H9 (cell line): ENCODE data around the gene ITCH. TPM values are rescaled to one million over a fixed set of nuclear protein-coding genes. Genes with fewer than 3 reads are reported as not detected.

ENCODE experiments used
- DNase-seq: peaks from one replicate; pipeline ENCODE4 v3.0.0-alpha.2; 2017
- H2AFZ ChIP-seq: one replicate; pipeline ENCODE4 v1.6.1; 2013; ENCODE audit warnings: mild to moderate bottlenecking, low read length, control low read depth, moderate library complexity
- H2AK5ac ChIP-seq: 2 replicates; pipeline ENCODE4 v1.6.1; 2013; ENCODE audit warnings: low read length, control low read depth, mixed read lengths; ENCODE audit not compliant: insufficient read length
- H2BK120ac ChIP-seq: one replicate; pipeline ENCODE4 v1.6.1; 2013; ENCODE audit warnings: low read depth, mild to moderate bottlenecking, low read length, control low read depth, inconsistent platforms; ENCODE audit not compliant: poor library complexity, severe bottlenecking
- H2BK12ac ChIP-seq: 2 replicates; pipeline ENCODE4 v1.6.1; 2013; ENCODE audit warnings: low read length, control low read depth, mixed read lengths, low read depth; ENCODE audit not compliant: insufficient read length
- H2BK15ac ChIP-seq: 2 replicates; pipeline ENCODE4 v1.6.1; 2013; ENCODE audit warnings: low read depth, low read length, control low read depth
- H2BK20ac ChIP-seq: one replicate; pipeline ENCODE4 v1.6.1; 2013; ENCODE audit warnings: low read depth, mild to moderate bottlenecking, low read length, control low read depth, inconsistent platforms; ENCODE audit not compliant: poor library complexity, severe bottlenecking
- H2BK5ac ChIP-seq: 2 replicates; pipeline ENCODE4 v1.6.1; 2013; ENCODE audit warnings: low read length, control low read depth, mixed read lengths; ENCODE audit not compliant: insufficient read length
- H3K14ac ChIP-seq: 2 replicates; pipeline ENCODE4 v1.6.1; 2013; ENCODE audit warnings: low read length, control low read depth; ENCODE audit not compliant: insufficient read depth
- H3K18ac ChIP-seq: 2 replicates; pipeline ENCODE4 v1.6.1; 2013; ENCODE audit warnings: low read depth, mild to moderate bottlenecking, mixed read lengths, low read length, control low read depth; ENCODE audit not compliant: insufficient read length
- H3K23ac ChIP-seq: 2 replicates; pipeline ENCODE4 v1.6.1; 2013; ENCODE audit warnings: low read length, control low read depth, mixed read lengths, low read depth; ENCODE audit not compliant: insufficient read length
- H3K23me2 ChIP-seq: 2 replicates; pipeline ENCODE4 v1.6.1; 2013; ENCODE audit warnings: low read depth, mild to moderate bottlenecking, mixed read lengths, low read length, control low read depth; ENCODE audit not compliant: insufficient read length, poor library complexity, severe bottlenecking
- H3K27ac ChIP-seq: 2 replicates; pipeline ENCODE4 v1.5.1; 2013; ENCODE audit warnings: low read length, control low read depth, mixed read lengths, low read depth; ENCODE audit not compliant: insufficient read length
- H3K27me3 ChIP-seq: 2 replicates; pipeline ENCODE4 v1.6.1; 2013; ENCODE audit warnings: low read length, control low read depth, inconsistent platforms; ENCODE audit not compliant: insufficient read depth
- H3K4ac ChIP-seq: 2 replicates; pipeline ENCODE4 v1.6.1; 2013; ENCODE audit warnings: low read depth, mild to moderate bottlenecking, control low read depth, inconsistent platforms, low read length, moderate library complexity
- H3K4me1 ChIP-seq: 2 replicates; pipeline ENCODE4 v1.6.1; 2013; ENCODE audit warnings: low read length, control low read depth, inconsistent platforms; ENCODE audit not compliant: insufficient read depth
- H3K4me2 ChIP-seq: 2 replicates; pipeline ENCODE4 v1.6.1; 2013; ENCODE audit warnings: low read length, control low read depth, mixed read lengths; ENCODE audit not compliant: insufficient read length, insufficient read depth
- H3K56ac ChIP-seq: 2 replicates; pipeline ENCODE4 v1.6.1; 2013; ENCODE audit warnings: low read depth, mild to moderate bottlenecking, mixed read lengths, low read length, control low read depth; ENCODE audit not compliant: insufficient read length
- H3K79me1 ChIP-seq: 2 replicates; pipeline ENCODE4 v1.6.1; 2013; ENCODE audit warnings: low read depth, mild to moderate bottlenecking, moderate library complexity, low read length, control low read depth, inconsistent platforms; ENCODE audit not compliant: insufficient read depth, poor library complexity, severe bottlenecking
- H3K79me2 ChIP-seq: 2 replicates; pipeline ENCODE4 v1.6.1; 2013; ENCODE audit warnings: low read length, control low read depth, inconsistent platforms; ENCODE audit not compliant: insufficient read depth
- H3K9ac ChIP-seq: 2 replicates; pipeline ENCODE4 v1.6.1; 2013; ENCODE audit warnings: low read length, control low read depth, mixed read lengths; ENCODE audit not compliant: insufficient read length; ENCODE audit errors: extremely low read depth
- H3K9me3 ChIP-seq: one replicate; pipeline ENCODE4 v1.6.1; 2013; ENCODE audit warnings: low read depth, low read length, inconsistent platforms; ENCODE audit not compliant: control insufficient read depth
- H3T11ph ChIP-seq: one replicate; pipeline ENCODE4 v1.6.1; 2013; ENCODE audit warnings: mild to moderate bottlenecking, low read length, control low read depth, inconsistent platforms
- H4K20me1 ChIP-seq: one replicate; pipeline ENCODE4 v1.6.1; 2013; ENCODE audit not compliant: control insufficient read depth, insufficient read length, insufficient read depth
- H4K5ac ChIP-seq: 2 replicates; pipeline ENCODE4 v1.6.1; 2013; ENCODE audit warnings: low read depth, mild to moderate bottlenecking, mixed read lengths, low read length, control low read depth; ENCODE audit not compliant: insufficient read length
- H4K8ac ChIP-seq: replicated peaks from 2 replicates; pipeline ENCODE4 v1.6.1; 2013; ENCODE audit warnings: low read length, control low read depth, mixed read lengths, low read depth; ENCODE audit not compliant: insufficient read length
- H4K91ac ChIP-seq: 2 replicates; pipeline ENCODE4 v1.6.1; 2013; ENCODE audit warnings: low read depth, mild to moderate bottlenecking, moderate library complexity, mixed read lengths, low read length, control low read depth; ENCODE audit not compliant: insufficient read length
- H3K27ac Mint-ChIP-seq, 3 experiments: 2 replicates in 2 of 3; 3 replicates in 1 of 3; pipeline ENCODE4 v1.8.0; 2020 to 2021; ENCODE audit warnings: mixed read lengths in 3 of 3, mild to moderate bottlenecking in 1 of 3, moderate library complexity in 1 of 3
- H3K27me3 Mint-ChIP-seq: 2 replicates; pipeline ENCODE4 v1.8.0; 2021; ENCODE audit warnings: low read depth, mild to moderate bottlenecking, moderate library complexity, mixed read lengths
- H3K36me3 Mint-ChIP-seq, 3 experiments: 2 replicates in 2 of 3; 3 replicates in 1 of 3; pipeline ENCODE4 v1.8.0; 2020 to 2021; ENCODE audit warnings: low read depth in 3 of 3, mixed read lengths in 3 of 3; ENCODE audit not compliant: insufficient read depth in 1 of 3
- H3K4me1 Mint-ChIP-seq, 2 experiments: 2 replicates each; pipeline ENCODE4 v1.8.0; 2020; ENCODE audit warnings: mixed read lengths in 2 of 2
- H3K4me3 Mint-ChIP-seq, 2 experiments: 2 replicates in 1 of 2; 3 replicates in 1 of 2; pipeline ENCODE4 v1.8.0; 2020 to 2021; ENCODE audit warnings: mild to moderate bottlenecking in 2 of 2, mixed read lengths in 2 of 2, moderate library complexity in 1 of 2
- H3K9me3 Mint-ChIP-seq, 2 experiments: 2 replicates in 1 of 2; 3 replicates in 1 of 2; pipeline ENCODE4 v1.8.0; 2020; ENCODE audit warnings: mild to moderate bottlenecking in 2 of 2, mixed read lengths in 2 of 2, moderate library complexity in 1 of 2
- WGBS: extraction: QIAGEN DNeasy Blood & Tissue Kit; methylation state at CpG from one replicate; pipeline ENCODE4 v1.1.7; 2013; ENCODE audit warnings: missing lambda C conversion rate, low lambda C conversion rate, mixed read lengths; ENCODE audit not compliant: insufficient read length; ENCODE audit errors: extremely low coverage; 5-methylcytosine and 5-hydroxymethylcytosine counted together
- total RNA-seq: library from RNA; stranded (reverse); gene quantifications from 2 replicates; pipeline ENCODE4 v1.2.1, GENCODE V29; 2021
- TF ChIP-seq, protein P1 (sequence below): fragments of 200-600 bp; sonication (generic); conservative IDR thresholded peaks from 3 replicates; pipeline ENCODE4 v1.8.0; 2021; ENCODE audit warnings: antibody characterized with exemption, mild to moderate bottlenecking

ITCH gene
- total RNA-seq, 1 experiment from 2014 or later: 55.9 TPM

DNA sequence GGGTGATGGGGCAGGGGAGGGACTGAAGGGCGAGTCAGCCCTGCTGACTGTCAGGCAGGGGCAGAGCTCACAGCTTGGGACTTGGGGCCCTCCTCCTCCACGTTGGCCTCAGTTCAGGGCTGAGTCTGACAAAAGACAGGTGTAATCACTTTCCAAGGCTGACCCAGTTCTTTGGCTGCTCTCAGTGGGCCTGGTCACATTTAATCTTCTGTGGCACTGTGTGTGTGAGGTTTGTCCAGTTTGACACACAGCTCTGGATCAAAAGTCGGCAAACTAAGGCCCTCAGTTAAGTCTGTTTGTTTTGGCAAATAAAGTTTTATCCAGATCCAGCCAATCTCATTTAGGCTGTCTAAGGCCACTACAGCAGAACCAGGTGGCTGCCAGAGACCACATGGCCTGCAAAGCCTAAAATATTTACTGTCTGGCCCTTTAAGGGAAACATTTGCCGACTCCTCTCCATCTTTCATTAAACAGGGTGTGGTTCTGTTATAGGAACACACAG lies 190.3 kb downstream of the ITCH start:
- H3K27me3 Mint-ChIP-seq: peaks cover 5% of the 10 kb centered on the region
- no peak overlapping the region for H2BK12ac ChIP-seq
- no CpG with 5 or more reads among the region's 4 CpGs for WGBS

More for the DNA sequence above, 190.3 kb downstream of the ITCH start:
- no peak overlapping the region for H3K9ac ChIP-seq
- H4K91ac ChIP-seq: no peak overlapping the region
- H4K8ac ChIP-seq: no peak overlapping the region
- H3K18ac ChIP-seq: no peak overlapping the region
- no peaks in the 10 kb centered on the region for H4K20me1 ChIP-seq
- H3K4me3 Mint-ChIP-seq: no peak overlapping the region
- no peaks in the 10 kb centered on the region for H3K79me1 ChIP-seq
- DNase-seq: no peak
- no peak overlapping the region for H3T11ph ChIP-seq
- H2BK20ac ChIP-seq: no peak overlapping the region
- no peaks in the 10 kb centered on the region for H3K79me2 ChIP-seq
- no peak overlapping the region for H3K27ac ChIP-seq
- H3K14ac ChIP-seq: no peak overlapping the region
- H4K5ac ChIP-seq: no peak overlapping the region
- H2BK15ac ChIP-seq: no peak overlapping the region
- peaks cover 14 to 15% of the 10 kb centered on the region in 2 experiments for H3K4me1 Mint-ChIP-seq
- no peak overlapping the region for H2AFZ ChIP-seq
- H3K4me1 ChIP-seq: peaks cover 2% of the 10 kb centered on the region; the same call in 1 of the 2 replicates
- H3K9me3 ChIP-seq: no peaks in the 10 kb centered on the region
- TF ChIP-seq, protein P1, sequence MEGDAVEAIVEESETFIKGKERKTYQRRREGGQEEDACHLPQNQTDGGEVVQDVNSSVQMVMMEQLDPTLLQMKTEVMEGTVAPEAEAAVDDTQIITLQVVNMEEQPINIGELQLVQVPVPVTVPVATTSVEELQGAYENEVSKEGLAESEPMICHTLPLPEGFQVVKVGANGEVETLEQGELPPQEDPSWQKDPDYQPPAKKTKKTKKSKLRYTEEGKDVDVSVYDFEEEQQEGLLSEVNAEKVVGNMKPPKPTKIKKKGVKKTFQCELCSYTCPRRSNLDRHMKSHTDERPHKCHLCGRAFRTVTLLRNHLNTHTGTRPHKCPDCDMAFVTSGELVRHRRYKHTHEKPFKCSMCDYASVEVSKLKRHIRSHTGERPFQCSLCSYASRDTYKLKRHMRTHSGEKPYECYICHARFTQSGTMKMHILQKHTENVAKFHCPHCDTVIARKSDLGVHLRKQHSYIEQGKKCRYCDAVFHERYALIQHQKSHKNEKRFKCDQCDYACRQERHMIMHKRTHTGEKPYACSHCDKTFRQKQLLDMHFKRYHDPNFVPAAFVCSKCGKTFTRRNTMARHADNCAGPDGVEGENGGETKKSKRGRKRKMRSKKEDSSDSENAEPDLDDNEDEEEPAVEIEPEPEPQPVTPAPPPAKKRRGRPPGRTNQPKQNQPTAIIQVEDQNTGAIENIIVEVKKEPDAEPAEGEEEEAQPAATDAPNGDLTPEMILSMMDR: no peak
- no peak overlapping the region for H3K4me2 ChIP-seq
- no peaks in the 10 kb centered on the region; a peak in 1 of 7 replicates for H3K36me3 Mint-ChIP-seq
- no peak overlapping the region for H3K56ac ChIP-seq
- no peak overlapping the region for H2BK120ac ChIP-seq
- H3K9me3 Mint-ChIP-seq: no peaks in the 10 kb centered on the region
- H3K27me3 ChIP-seq: no peaks in the 10 kb centered on the region
- H3K4ac ChIP-seq: no peak overlapping the region
- peaks cover 4% of the 10 kb centered on the region for H3K23me2 ChIP-seq
- no peak overlapping the region for H2AK5ac ChIP-seq
- no peak overlapping the region for H2BK5ac ChIP-seq
- H3K23ac ChIP-seq: no peak overlapping the region
- H3K27ac Mint-ChIP-seq: no peak overlapping the region
